Activated CD4-positive, alpha-beta memory T cell treated with anti-CD3 and anti-CD28 coated beads for 36 hours (primary cell): ENCODE data around the gene GRID1. TPM values are rescaled to one million over a fixed set of nuclear protein-coding genes. Genes with fewer than 3 reads are reported as not detected.

Source experiments
- CTCF ChIA-PET: fragments of 350-600 bp; sonication (Branson Sonifier 250); formaldehyde crosslinking; loops from one replicate; lab custom pipeline; 2021; ENCODE audit warnings: antibody characterized with exemption, inconsistent platforms; lab: Charles Lee
- POLR2A ChIA-PET: fragments of 350-600 bp; sonication (Branson Sonifier 250); formaldehyde crosslinking; loops from one replicate; lab custom pipeline; 2021; ENCODE audit warnings: antibody characterized with exemption; lab: Charles Lee
- DNase-seq: peaks from one replicate; pipeline ENCODE4 v3.0.0-alpha.2; 2020
- H3K27ac Mint-ChIP-seq: one replicate; pipeline ENCODE4 v1.8.0; 2021; ENCODE audit warnings: mixed read lengths
- H3K27me3 Mint-ChIP-seq: one replicate; pipeline ENCODE4 v1.8.0; 2021; ENCODE audit warnings: mixed read lengths
- H3K36me3 Mint-ChIP-seq: one replicate; pipeline ENCODE4 v1.8.0; 2021; ENCODE audit warnings: mixed read lengths
- H3K4me1 Mint-ChIP-seq: one replicate; pipeline ENCODE4 v1.8.0; 2021; ENCODE audit warnings: low read depth, mixed read lengths
- H3K4me3 Mint-ChIP-seq: one replicate; pipeline ENCODE4 v1.8.0; 2021; ENCODE audit warnings: mild to moderate bottlenecking, mixed read lengths
- H3K9me3 Mint-ChIP-seq: one replicate; pipeline ENCODE4 v1.8.0; 2021; ENCODE audit warnings: mixed read lengths
- intact Hi-C: fragments of 100-400 bp; cut with micrococcal nuclease; formaldehyde crosslinking; loops from one replicate; pipeline ENCODE4 v1.15.1; 2023
- total RNA-seq, 2 experiments: library from RNA; stranded (reverse); gene quantifications; one replicate each; pipeline ENCODE4 v1.2.3, GENCODE V29; 2021

The GRID1 gene
- total RNA-seq, 2 experiments from 2014 or later = not detected

DNA sequence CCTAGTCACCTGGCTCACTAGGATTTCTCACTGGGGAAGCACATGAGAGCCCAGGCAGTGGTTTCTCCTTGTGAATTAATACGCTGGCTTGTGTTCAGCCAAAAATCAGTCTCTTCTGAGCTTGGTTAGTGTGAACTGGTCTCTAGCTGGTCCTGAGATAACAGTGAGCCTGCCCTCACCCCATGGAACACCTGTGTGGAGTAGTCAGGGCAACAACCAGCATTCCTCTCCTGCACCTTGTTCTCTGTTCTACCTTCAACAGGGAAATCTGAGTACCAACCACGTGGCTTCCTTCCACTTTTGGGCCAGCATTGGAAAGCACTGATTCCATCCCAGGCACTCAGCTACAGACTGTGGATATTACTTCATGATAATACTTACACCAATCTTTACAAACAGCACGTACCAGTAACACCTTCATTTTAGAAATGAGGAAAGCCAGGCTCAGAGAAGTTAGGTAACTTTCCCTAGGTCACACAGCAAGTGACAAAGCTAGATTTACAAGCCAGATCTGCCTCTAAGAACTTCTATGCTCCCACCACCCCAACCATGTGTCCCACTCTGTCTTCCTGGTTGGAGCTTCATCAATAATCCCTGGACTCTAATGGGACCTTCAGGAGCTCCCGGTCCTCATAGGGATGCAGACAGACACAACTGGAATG is 106.6 kb downstream of the GRID1 start:
- no peaks in the 10 kb centered on the region for H3K36me3 Mint-ChIP-seq
- peaks cover 2% of the 10 kb centered on the region for H3K4me1 Mint-ChIP-seq
- H3K9me3 Mint-ChIP-seq = no peaks in the 10 kb centered on the region
- no peak overlapping the region for H3K4me3 Mint-ChIP-seq
- intact Hi-C loops = no loop called here
- POLR2A ChIA-PET = no interaction called here
- H3K27me3 Mint-ChIP-seq = peaks cover 8% of the 10 kb centered on the region
- CTCF ChIA-PET = no interaction called here
- no peak overlapping the region for H3K27ac Mint-ChIP-seq
- DNase-seq = no peak

DNA sequence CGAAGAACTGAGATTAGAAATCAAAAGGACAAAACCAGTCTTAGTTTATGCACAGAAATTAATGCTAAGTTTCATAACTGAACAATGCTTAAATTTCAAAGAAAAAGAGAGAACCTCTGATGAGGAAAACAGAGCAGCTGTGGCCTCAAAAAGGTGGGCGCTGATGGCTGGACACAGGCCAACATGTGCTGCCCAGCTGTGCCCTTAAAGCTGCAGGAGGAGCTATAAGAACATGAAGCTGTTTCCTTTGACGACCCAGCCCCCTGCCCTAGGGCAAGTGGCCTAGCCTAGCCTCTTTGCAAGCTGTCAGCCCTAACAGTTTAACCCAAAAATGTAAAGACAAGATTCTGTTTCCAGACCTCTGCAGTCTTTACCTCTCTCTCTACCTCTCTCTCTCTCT is 107.7 kb downstream of the GRID1 start:
- Mint-ChIP-seq H3K4me1 (peaks cover 2% of the 10 kb centered on the region), H3K9me3 (no peaks in the 10 kb centered on the region), H3K27me3 (peaks cover 3% of the 10 kb centered on the region), H3K27ac (no peak overlapping the region), H3K4me3 (no peak overlapping the region), H3K36me3 (no peaks in the 10 kb centered on the region)
- ChIA-PET POLR2A (no interaction called here), CTCF (no interaction called here)
- DNase-seq = no peak
- intact Hi-C loops = no loop called here

DNA sequence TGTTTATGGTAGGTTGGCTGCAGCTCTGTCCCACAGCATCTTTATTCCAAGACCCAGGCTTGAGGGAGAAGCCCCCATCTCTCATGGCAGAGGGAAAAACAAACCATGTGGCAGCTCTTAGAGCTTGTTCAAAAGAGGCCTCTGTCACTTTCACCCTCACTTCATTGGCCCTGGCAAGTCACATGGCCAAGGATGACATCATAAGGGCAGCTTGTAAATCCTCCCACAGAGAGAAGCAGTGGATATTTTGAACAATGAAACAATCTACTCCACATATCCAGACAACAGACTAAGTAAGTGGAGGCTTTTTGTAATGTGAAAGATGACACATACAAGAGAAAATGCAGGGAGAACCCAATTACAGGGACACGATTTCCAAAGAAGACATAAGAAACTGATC is 108.1 kb downstream of the GRID1 start:
- H3K9me3 Mint-ChIP-seq = no peaks in the 10 kb centered on the region
- H3K4me1 Mint-ChIP-seq = peaks cover 2% of the 10 kb centered on the region
- H3K27ac Mint-ChIP-seq = no peak overlapping the region
- no peaks in the 10 kb centered on the region for H3K36me3 Mint-ChIP-seq
- intact Hi-C loops = no loop called here
- CTCF ChIA-PET = no interaction called here
- DNase-seq = no peak
- no peak overlapping the region for H3K4me3 Mint-ChIP-seq
- POLR2A ChIA-PET = no interaction called here
- H3K27me3 Mint-ChIP-seq = peaks cover 3% of the 10 kb centered on the region

DNA sequence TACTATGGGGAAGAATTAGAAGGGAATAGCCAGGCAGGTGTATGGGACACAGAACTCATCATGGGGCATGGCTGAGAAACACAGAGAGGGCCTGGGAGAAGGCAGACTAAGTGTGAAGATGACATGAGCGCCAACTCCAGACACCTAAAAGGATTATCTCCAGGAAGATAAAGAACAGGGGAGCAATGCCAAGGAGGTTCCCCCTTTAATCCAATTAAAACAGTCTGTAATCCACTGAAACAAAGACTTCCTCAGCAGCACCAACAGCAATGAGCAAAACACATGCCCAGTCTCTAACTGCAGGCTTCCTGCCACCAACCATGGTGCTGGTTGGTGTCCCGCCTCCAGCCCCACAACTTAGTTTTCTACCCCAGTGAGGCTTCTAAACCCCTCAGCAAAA is 108.9 kb downstream of the GRID1 start:
- no peak overlapping the region for H3K27ac Mint-ChIP-seq
- ChIA-PET CTCF (no interaction called here), POLR2A (no interaction called here)
- no peaks in the 10 kb centered on the region for H3K36me3 Mint-ChIP-seq
- intact Hi-C loops = no loop called here
- H3K4me1 Mint-ChIP-seq = no peaks in the 10 kb centered on the region
- no peak for DNase-seq
- peaks cover 3% of the 10 kb centered on the region for H3K27me3 Mint-ChIP-seq
- no peak overlapping the region for H3K4me3 Mint-ChIP-seq
- H3K9me3 Mint-ChIP-seq = no peaks in the 10 kb centered on the region

DNA sequence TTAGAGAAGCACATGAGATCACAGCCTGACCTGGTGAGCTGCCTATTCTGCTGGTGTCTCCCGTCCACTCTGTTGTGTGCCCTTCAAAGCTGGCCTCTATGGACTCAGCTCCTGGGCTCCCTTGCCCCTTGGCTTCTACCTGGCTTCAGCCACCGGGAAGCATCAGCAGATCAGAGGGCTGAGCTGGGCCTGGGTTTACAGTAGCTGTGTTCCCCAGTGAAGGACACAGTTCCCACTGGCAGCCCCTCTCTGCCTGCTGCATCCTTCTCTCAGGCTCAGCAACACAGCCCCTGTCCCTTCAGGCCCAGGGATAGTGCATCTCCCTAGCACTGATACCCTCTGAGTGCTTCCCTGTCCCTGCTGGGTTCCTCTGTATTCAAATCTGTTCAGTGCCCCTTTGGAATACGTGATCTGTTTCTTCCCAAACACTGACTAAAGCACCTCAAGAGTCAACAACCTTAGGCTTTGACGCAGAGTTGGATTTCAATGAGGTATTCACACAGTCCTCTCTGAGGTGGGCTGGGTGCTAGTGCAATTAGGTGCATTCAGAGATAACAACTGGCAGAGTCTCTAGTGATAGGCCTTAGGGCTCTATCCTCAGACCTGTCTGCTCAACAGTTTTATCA is 109.8 kb downstream of the GRID1 start:
- H3K4me1 Mint-ChIP-seq = no peaks in the 10 kb centered on the region
- CTCF ChIA-PET = no interaction called here
- no peak for DNase-seq
- no peak overlapping the region for H3K4me3 Mint-ChIP-seq
- H3K36me3 Mint-ChIP-seq = no peaks in the 10 kb centered on the region
- H3K9me3 Mint-ChIP-seq = no peaks in the 10 kb centered on the region
- POLR2A ChIA-PET = no interaction called here
- intact Hi-C loops = no loop called here
- no peak overlapping the region for H3K27ac Mint-ChIP-seq
- H3K27me3 Mint-ChIP-seq = peaks cover 3% of the 10 kb centered on the region

DNA sequence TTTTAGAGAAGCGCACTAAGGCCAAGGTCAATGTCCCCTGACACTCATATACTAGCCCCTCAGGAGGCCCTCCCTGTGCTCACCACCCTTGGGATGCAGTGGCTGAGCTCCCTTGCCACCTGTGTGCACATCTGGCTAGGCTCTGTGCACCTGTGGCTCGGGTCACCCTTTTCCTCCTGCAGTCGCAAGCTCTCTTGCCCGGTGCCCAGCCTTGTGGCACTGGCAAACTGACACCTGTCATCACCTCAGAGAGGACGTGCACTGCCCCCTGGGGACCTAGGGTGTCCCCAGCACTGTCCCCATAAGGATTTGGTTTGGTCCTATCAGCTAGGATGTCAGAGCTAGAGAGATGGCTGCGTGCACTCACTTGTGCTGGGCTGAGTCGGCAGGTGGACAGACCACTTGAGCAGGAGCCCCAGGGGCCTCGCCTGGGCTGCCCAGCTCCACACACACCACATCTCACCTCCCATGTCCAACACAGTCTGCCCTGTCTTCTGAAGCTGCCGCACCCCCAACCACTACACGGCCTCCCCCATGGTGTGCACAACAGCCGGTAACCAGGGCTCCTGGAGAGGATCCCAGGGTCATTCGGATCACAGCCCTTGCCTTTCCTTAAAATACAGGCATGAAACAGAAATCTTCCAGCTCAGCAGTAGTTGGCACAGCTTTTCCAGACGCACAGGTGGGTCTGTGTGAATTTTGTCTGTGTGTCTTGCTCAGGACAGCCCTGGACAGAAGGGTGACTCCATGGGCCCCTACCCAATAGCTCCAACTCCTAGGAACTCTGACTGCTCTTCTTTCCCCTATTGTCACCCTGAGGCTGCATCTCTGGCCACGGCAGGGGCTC is 111.0 kb downstream of the GRID1 start:
- no peak overlapping the region for H3K4me3 Mint-ChIP-seq
- H3K9me3 Mint-ChIP-seq = peaks cover 5% of the 10 kb centered on the region
- POLR2A ChIA-PET = no interaction called here
- DNase-seq = no peak
- no peaks in the 10 kb centered on the region for H3K36me3 Mint-ChIP-seq
- H3K27me3 Mint-ChIP-seq = peaks cover 3% of the 10 kb centered on the region
- intact Hi-C loops = no loop called here
- H3K4me1 Mint-ChIP-seq = no peaks in the 10 kb centered on the region
- CTCF ChIA-PET = no interaction called here
- H3K27ac Mint-ChIP-seq = no peak overlapping the region

DNA sequence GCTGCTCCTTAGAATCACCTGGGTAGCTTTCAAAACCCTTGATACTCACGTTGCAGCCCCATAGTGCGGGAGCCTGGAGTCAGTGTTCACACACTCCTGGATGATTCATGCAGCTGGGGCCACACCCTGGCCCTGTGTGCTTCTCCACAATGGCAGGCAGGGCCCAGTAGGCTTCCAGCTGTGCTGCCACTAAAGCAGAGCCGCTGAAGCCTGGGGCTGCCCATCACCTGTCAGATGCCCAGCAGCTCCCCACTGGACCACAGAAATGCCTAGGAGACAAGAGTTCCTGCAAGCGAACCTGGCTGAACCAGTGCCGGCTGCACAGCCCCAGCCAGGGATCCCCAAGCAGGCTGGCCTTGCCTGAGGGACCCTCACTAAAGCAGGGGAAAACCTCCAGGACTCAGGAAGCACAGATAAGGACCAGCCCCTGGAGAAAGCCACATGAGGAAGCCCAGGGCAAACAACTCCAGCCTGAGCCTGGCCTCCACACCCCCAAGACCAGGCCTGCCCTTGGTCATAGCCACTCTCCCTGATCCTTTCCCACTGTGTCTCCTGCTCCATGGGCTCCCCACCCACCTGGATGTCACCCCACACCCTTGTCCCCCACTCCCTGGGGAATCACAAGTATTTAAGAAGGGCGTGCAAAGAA is 111.9 kb downstream of the GRID1 start:
- ChIA-PET POLR2A (no interaction called here), CTCF (no interaction called here)
- H3K9me3 Mint-ChIP-seq = peaks cover 11% of the 10 kb centered on the region

DNA sequence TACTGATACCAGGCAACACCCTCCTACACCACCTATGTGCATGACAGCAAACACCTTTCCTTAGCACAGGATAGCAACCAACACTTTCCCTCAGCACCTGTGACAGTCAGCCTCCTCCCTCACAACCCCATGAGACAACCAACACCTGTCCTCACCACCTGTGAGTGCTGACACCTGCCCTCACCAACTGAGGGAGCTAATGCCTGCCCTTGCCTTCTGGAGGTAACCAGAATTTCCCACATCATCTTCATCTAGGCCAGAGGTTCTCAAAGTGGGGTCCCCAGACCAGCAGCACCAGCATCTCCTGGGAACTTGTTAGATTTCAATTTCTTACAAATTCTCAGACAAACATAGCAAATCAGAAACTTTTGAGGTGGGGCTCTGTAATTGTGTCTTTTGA is 112.5 kb downstream of the GRID1 start:
- CTCF ChIA-PET = no interaction called here
- no peaks in the 10 kb centered on the region for H3K36me3 Mint-ChIP-seq
- H3K9me3 Mint-ChIP-seq = peaks cover 13% of the 10 kb centered on the region
- intact Hi-C loops = no loop called here
- no peak overlapping the region for H3K4me3 Mint-ChIP-seq
- H3K27ac Mint-ChIP-seq = no peak overlapping the region
- no peak for DNase-seq
- no peaks in the 10 kb centered on the region for H3K4me1 Mint-ChIP-seq
- POLR2A ChIA-PET = no interaction called here
- H3K27me3 Mint-ChIP-seq = peaks cover 6% of the 10 kb centered on the region

More for the DNA sequence above, 111.9 kb downstream of the GRID1 start:
- Mint-ChIP-seq H3K4me1 (no peaks in the 10 kb centered on the region), H3K36me3 (no peaks in the 10 kb centered on the region), H3K27ac (no peak overlapping the region), H3K27me3 (peaks cover 5% of the 10 kb centered on the region), H3K4me3 (no peak overlapping the region)
- DNase-seq = no peak
- intact Hi-C loops = no loop called here

DNA sequence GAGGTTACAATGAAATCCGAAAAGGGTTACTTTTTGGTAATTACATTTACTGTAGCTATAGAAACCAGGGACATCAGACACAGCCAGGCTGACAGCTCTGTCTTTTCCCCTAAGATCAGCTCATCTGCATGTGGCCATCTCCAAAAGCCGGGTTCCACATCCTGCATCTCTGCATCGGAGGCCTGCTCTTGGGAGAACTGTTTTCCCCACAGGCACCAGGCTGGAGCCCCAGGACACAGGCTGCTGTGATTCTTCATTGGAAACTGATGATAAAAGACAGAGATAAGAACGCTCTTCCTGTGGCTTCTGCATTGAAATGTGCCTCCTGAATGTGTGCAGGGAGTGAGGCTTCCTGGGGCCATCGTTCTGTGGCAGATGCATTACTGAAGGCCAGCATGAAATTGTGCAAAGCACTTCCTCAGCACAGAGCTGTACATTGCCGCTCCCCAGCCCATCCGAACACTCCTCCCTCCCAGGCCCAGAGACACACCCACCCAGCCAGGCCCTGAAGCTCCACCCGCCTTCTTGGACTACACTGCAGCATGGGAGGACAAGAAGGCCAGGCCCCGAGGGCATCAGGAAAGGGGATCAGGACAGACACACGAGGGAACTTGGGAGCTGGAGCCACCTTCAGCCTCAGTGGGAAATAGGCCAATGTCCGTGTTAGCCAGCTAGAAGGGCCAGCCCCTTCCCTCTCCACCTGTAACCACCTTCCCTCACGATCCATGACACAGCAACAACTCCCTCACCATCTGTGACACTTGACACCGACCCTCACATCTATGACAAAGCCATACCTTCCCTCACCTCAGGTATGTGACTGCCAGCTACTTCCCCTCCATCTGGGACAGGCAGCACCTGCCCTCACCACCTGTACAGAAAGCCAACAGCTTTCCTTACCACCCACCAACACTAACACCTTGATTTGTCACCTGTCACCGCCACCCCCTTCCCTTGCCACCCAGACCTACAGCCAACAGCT is 113.2 kb downstream of the GRID1 start:
- Mint-ChIP-seq H3K36me3 (no peaks in the 10 kb centered on the region), H3K4me1 (no peaks in the 10 kb centered on the region), H3K4me3 (no peak overlapping the region), H3K9me3 (peaks cover 13% of the 10 kb centered on the region), H3K27ac (no peak overlapping the region), H3K27me3 (peaks cover 6% of the 10 kb centered on the region)
- no peak for DNase-seq
- CTCF ChIA-PET = no interaction called here
- intact Hi-C loops = no loop called here
- POLR2A ChIA-PET = no interaction called here

DNA sequence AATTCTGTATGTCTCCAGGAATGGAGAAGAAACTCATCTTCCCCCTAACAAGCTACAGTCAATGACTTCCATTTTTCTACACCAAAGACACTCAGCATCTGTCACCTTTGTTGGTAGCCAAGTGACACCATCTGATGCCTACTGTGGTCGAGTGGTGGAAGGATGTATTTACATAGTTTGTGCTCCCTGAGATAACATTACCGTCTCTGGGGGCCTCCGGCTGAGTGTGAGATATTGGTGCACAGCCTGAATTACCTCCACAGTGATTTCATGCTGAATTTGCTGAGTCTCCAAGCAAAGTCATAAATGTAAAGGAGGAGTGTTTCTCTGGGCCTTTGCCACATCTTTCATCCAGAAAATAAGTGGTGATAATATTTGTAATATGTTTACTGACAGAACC is 114.0 kb downstream of the GRID1 start:
- H3K4me1 Mint-ChIP-seq = no peaks in the 10 kb centered on the region
- no peak overlapping the region for H3K4me3 Mint-ChIP-seq
- peaks cover 6% of the 10 kb centered on the region for H3K27me3 Mint-ChIP-seq
- H3K36me3 Mint-ChIP-seq = no peaks in the 10 kb centered on the region
- H3K9me3 Mint-ChIP-seq = peaks cover 13% of the 10 kb centered on the region
- DNase-seq = no peak
- no peak overlapping the region for H3K27ac Mint-ChIP-seq
- CTCF ChIA-PET = no interaction called here
- intact Hi-C loops = no loop called here
- POLR2A ChIA-PET = no interaction called here

DNA sequence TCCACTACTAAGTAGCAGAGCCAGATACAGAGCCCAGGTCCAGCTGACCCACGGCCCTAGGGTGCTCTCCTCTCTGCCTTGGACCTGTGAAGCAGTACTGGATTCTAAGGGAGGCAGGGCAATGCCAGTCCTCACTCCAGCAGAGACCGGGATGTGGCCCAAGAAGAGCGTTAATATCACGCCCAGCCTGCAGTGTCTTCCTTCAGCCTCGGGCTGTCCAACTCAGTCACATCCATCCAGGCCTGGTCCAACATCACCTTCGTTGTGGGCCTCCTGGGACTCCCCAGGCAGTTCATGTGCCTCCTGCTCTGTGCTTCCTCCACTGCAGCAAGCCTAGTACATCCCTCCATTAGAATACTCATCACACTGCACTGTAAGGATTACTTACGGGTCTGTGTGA is 114.5 kb downstream of the GRID1 start:
- intact Hi-C loops = no loop called here
- ChIA-PET CTCF (no interaction called here), POLR2A (no interaction called here)
- H3K9me3 Mint-ChIP-seq = peaks cover 13% of the 10 kb centered on the region
- H3K27me3 Mint-ChIP-seq = peaks cover 6% of the 10 kb centered on the region
- H3K4me1 Mint-ChIP-seq = no peaks in the 10 kb centered on the region
- no peak overlapping the region for H3K27ac Mint-ChIP-seq
- H3K4me3 Mint-ChIP-seq = no peak overlapping the region
- no peak for DNase-seq
- no peaks in the 10 kb centered on the region for H3K36me3 Mint-ChIP-seq
